Sigmoid colon (tissue), 7 donors: ENCODE data around the gene SLC25A44. TPM values are rescaled to one million over a fixed set of nuclear protein-coding genes. Genes with fewer than 3 reads are reported as not detected.

Source experiments
- DNase-seq: peaks from one replicate; pipeline ENCODE4 v3.0.0-alpha.2; 2019
- H3K27ac ChIP-seq, 4 donors: fragments of 200-600 bp; sonication (generic); one replicate each; pipeline ENCODE4 v1.5.1; 2016 to 2019; ENCODE audit warnings: mild to moderate bottlenecking in 1 of 4
- H3K27me3 ChIP-seq, 3 donors: fragments of 200-600 bp; sonication (generic); one replicate each; pipeline ENCODE4 v1.5.1; 2019; ENCODE audit warnings: mild to moderate bottlenecking in 1 of 3
- H3K36me3 ChIP-seq, 4 donors: fragments of 200-600 bp; sonication (generic); one replicate each; pipeline ENCODE4 v1.5.1; 2016 to 2019
- H3K4me1 ChIP-seq, 4 donors: fragments of 200-600 bp; sonication (generic); one replicate each; pipeline ENCODE4 v1.5.1; 2017 to 2019
- H3K4me3 ChIP-seq, 4 donors: fragments of 200-600 bp; sonication (generic); one replicate each; pipeline ENCODE4 v1.5.1; 2017 to 2019; ENCODE audit warnings: mild to moderate bottlenecking in 2 of 4, moderate library complexity in 1 of 4
- H3K9me3 ChIP-seq, 4 donors: fragments of 200-600 bp in 3 of 4; sonication (generic) in 3 of 4; one replicate each; pipeline versions ENCODE4 v1.5.1 to v1.6.1; 2013 to 2019
- CTCF ChIP-seq, 4 experiments: fragments of 450-650 bp in 3 of 4; fragments of 200-600 bp in 1 of 4; IDR thresholded peaks; one replicate each; pipeline ENCODE4 v1.5.1; 2016 to 2019; ENCODE audit warnings: antibody characterized with exemption in 4 of 4, mild to moderate bottlenecking in 3 of 4, moderate library complexity in 2 of 4
- EP300 ChIP-seq, 4 donors: sonication (generic); formaldehyde crosslinking; IDR thresholded peaks; one replicate each; pipeline ENCODE4 v1.6.1; 2017; ENCODE audit warnings: antibody characterized with exemption in 4 of 4
- POLR2A ChIP-seq, 2 donors: fragments of 450-650 bp; IDR thresholded peaks; one replicate each; pipeline ENCODE4 v1.6.1; 2016; ENCODE audit warnings: antibody characterized with exemption in 2 of 2, mild to moderate bottlenecking in 2 of 2, moderate library complexity in 2 of 2
- POLR2AphosphoS5 ChIP-seq, 4 donors: sonication (generic); formaldehyde crosslinking; IDR thresholded peaks; one replicate each; pipeline ENCODE4 v1.6.1; 2017; ENCODE audit warnings: antibody characterized with exemption in 4 of 4
- WGBS, 2 donors: extraction: QIAGEN DNeasy Blood & Tissue Kit; methylation state at CpG; one replicate each; pipeline ENCODE4 v1.1.7; 2013; 5-methylcytosine and 5-hydroxymethylcytosine counted together
- intact Hi-C: fragments of 100-400 bp; cut with DNase I; formaldehyde crosslinking; loops from one replicate; pipeline ENCODE4 v1.15.1; 2023
- polyA plus RNA-seq, 3 donors: library from polyadenylated mRNA; stranded (reverse); fragments of 200-250 nt; gene quantifications; one replicate each; pipeline ENCODE4 v1.2.3, GENCODE V29; 2013
- total RNA-seq, 4 donors: library from RNA; depleted of rRNA; stranded (reverse); fragments of >200 nt; gene quantifications; one replicate each; pipeline ENCODE4 v1.1.0, GENCODE V29; 2016
- donor health status: healthy with polysubstance abuse.
- donor health status: Bipolar disorder and iron deficiency.
- donor health status: healthy.

The SLC25A44 gene
- total and polyA plus RNA-seq, 7 donors, result 7.8 to 15.3 (median 10.0) TPM

DNA sequence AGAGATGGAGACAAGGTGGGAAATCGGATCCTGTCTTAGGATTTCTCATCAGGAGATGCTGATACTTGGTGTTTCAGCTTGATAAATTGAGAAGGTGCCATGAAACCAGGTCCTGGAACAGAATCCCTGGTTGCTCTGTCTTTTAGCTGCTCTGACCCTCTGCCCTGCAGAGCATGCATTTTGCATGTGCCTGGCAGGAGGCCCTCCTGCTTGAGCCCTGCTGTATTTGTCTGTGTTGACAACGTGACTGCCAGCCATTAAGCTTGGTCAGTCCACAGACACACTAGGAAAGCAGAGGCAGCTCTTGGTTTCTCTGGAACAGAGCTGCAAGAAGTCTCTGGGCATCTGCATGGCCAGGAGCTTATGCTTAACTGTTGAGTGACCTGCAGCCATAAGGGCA, 2.5 kb downstream of the SLC25A44 start:
- no peak for TF ChIP-seq CTCF (IDR thresholded peaks at IDR 0.05)
- no peak for TF ChIP-seq EP300 (IDR thresholded peaks at IDR 0.05)
- TF ChIP-seq POLR2A (IDR thresholded peaks at IDR 0.05), result no peak
- no peak for TF ChIP-seq POLR2AphosphoS5 (IDR thresholded peaks at IDR 0.05)
- DNase-seq, result no peak
- Histone ChIP-seq H3K4me3 (no peak overlapping the region), H3K9me3 (no peaks in the 10 kb centered on the region), H3K27me3 (no peaks in the 10 kb centered on the region), H3K27ac (no peak overlapping the region), H3K36me3 (peaks cover 5 to 16% (median 7%) of the 10 kb centered on the region in 4 donors), H3K4me1 (peaks cover 0 to 29% (median 17%) of the 10 kb centered on the region in 4 donors)
- intact Hi-C loops, result loop anchor here (10.0 kb wide), 1 partner anchor 938 kb away; the partner anchor contains the start of gene ETV3
- WGBS, 2 donors, result 73 to 78% methylated on average over 2 of the region's 2 CpGs

GRCh38 chr1:156198831-156199349, 5.0 kb downstream of the SLC25A44 start:
- no peaks in the 10 kb centered on the region for H3K27me3 ChIP-seq
- intact Hi-C loops, result loop anchor here (10.0 kb wide), 1 partner anchor 936 kb away; the partner anchor contains the start of gene ETV3

GRCh38 chr1:156200044-156200443, 6.1 kb downstream of the SLC25A44 start:
- Histone ChIP-seq H3K4me1 (peaks cover 0 to 38% (median 33%) of the 10 kb centered on the region in 4 donors), H3K27me3 (no peaks in the 10 kb centered on the region), H3K36me3 (peaks cover 5 to 19% (median 7%) of the 10 kb centered on the region in 4 donors), H3K27ac (no peak overlapping the region), H3K4me3 (no peak overlapping the region), H3K9me3 (no peaks in the 10 kb centered on the region)
- intact Hi-C loops, result no loop called here
- TF ChIP-seq CTCF (IDR thresholded peaks at IDR 0.05) (no peak), POLR2A (IDR thresholded peaks at IDR 0.05) (no peak), POLR2AphosphoS5 (IDR thresholded peaks at IDR 0.05) (no peak), EP300 (IDR thresholded peaks at IDR 0.05) (no peak)
- 95 to 96% methylated on average over 8 of the region's 8 CpGs for WGBS, 2 donors
- DNase-seq, result peak; percentile 60

More at GRCh38 chr1:156198831-156199349, 5.0 kb downstream of the SLC25A44 start:
- TF ChIP-seq EP300 (IDR thresholded peaks at IDR 0.05) (no peak), POLR2A (IDR thresholded peaks at IDR 0.05) (no peak), POLR2AphosphoS5 (IDR thresholded peaks at IDR 0.05) (no peak)
- Histone ChIP-seq H3K4me3 (no peak overlapping the region), H3K9me3 (no peaks in the 10 kb centered on the region), H3K36me3 (peaks cover 5 to 19% (median 7%) of the 10 kb centered on the region in 4 donors), H3K27ac (no peak overlapping the region), H3K4me1 (peaks cover 0 to 45% (median 34%) of the 10 kb centered on the region in 4 donors)
- no peak for DNase-seq
- 67 to 70% methylated on average over 5 of the region's 5 CpGs for WGBS, 2 donors

- Histone ChIP-seq H3K36me3 (peaks cover 5 to 38% (median 10%) of the 10 kb centered on the region in 4 donors), H3K4me1 (peaks cover 0 to 26% (median 24%) of the 10 kb centered on the region in 4 donors), H3K4me3 (no peak overlapping the region), H3K9me3 (no peaks in the 10 kb centered on the region), H3K27ac (peak overlapping the region in 3 of 4 donors; percentile 30 to 57 (median 57)), H3K27me3 (no peaks in the 10 kb centered on the region)
- intact Hi-C loops, result no loop called here
- peak in 2 of 4 donors; percentile 70 to 74 for TF ChIP-seq POLR2AphosphoS5 (IDR thresholded peaks at IDR 0.05)
- no peak for TF ChIP-seq EP300 (IDR thresholded peaks at IDR 0.05)
- no peak for TF ChIP-seq POLR2A (IDR thresholded peaks at IDR 0.05)
- TF ChIP-seq CTCF (IDR thresholded peaks at IDR 0.05), result no peak
- DNase-seq, result peak; percentile 6
These were observed 9.4 kb downstream of the SLC25A44 start for GRCh38 chr1:156203331-156203730.

- intact Hi-C loops, result no loop called here
- TF ChIP-seq POLR2A (IDR thresholded peaks at IDR 0.05) (no peak), CTCF (IDR thresholded peaks at IDR 0.05) (no peak), EP300 (IDR thresholded peaks at IDR 0.05) (no peak), POLR2AphosphoS5 (IDR thresholded peaks at IDR 0.05) (no peak)
- H3K27ac ChIP-seq, result no peak overlapping the region
- peaks cover 0 to 26% (median 24%) of the 10 kb centered on the region in 4 donors for H3K4me1 ChIP-seq
- peak; percentile 15 for DNase-seq
- no peaks in the 10 kb centered on the region for H3K27me3 ChIP-seq
- H3K36me3 ChIP-seq, result peaks cover 5 to 41% (median 12%) of the 10 kb centered on the region in 4 donors
- no peaks in the 10 kb centered on the region for H3K9me3 ChIP-seq
- 88 to 92% methylated on average over 3 of the region's 3 CpGs for WGBS, 2 donors
- H3K4me3 ChIP-seq, result no peak overlapping the region
These were observed 10.8 kb downstream of the SLC25A44 start for GRCh38 chr1:156204686-156205085.
